HUES6 (cell line): Measurements from ENCODE around the gene NEU2.

Experiments used
- H3K27ac ChIP-seq: 2 replicates; pipeline ENCODE4 v1.7.0; 2013; ENCODE audit warnings: low read depth, mild to moderate bottlenecking, low read length, inconsistent platforms
- H3K27me3 ChIP-seq: 2 replicates; pipeline ENCODE4 v1.6.1; 2013; ENCODE audit warnings: low read length; ENCODE audit not compliant: control insufficient read depth, insufficient read depth
- H3K36me3 ChIP-seq: 2 replicates; pipeline ENCODE4 v1.6.1; 2013; ENCODE audit warnings: low read length; ENCODE audit not compliant: control insufficient read depth, insufficient read depth
- H3K4me1 ChIP-seq: 2 replicates; pipeline ENCODE4 v1.6.1; 2013; ENCODE audit warnings: low read length; ENCODE audit not compliant: control insufficient read depth, insufficient read depth
- H3K4me3 ChIP-seq: 2 replicates; pipeline ENCODE4 v1.5.1; 2013; ENCODE audit warnings: low read depth, low read length
- H3K9ac ChIP-seq: one replicate; pipeline ENCODE4 v1.6.1; 2013; ENCODE audit warnings: mild to moderate bottlenecking, low read length
- H3K9me3 ChIP-seq: 2 replicates; pipeline ENCODE4 v1.6.1; 2013; ENCODE audit warnings: low read depth, low read length; ENCODE audit not compliant: control insufficient read depth, insufficient read depth

The NEU2 gene

GRCh38 chr2:233023761-233024410 is 8.6 kb upstream of the NEU2 start:
- H3K9ac ChIP-seq: no peak overlapping the region
- H3K27ac ChIP-seq: no peak overlapping the region
- no peaks in the 10 kb centered on the region for H3K9me3 ChIP-seq
- no peaks in the 10 kb centered on the region for H3K27me3 ChIP-seq
- no peak overlapping the region for H3K4me3 ChIP-seq
- H3K4me1 ChIP-seq: peaks cover 14% of the 10 kb centered on the region
- no peaks in the 10 kb centered on the region for H3K36me3 ChIP-seq

DNA sequence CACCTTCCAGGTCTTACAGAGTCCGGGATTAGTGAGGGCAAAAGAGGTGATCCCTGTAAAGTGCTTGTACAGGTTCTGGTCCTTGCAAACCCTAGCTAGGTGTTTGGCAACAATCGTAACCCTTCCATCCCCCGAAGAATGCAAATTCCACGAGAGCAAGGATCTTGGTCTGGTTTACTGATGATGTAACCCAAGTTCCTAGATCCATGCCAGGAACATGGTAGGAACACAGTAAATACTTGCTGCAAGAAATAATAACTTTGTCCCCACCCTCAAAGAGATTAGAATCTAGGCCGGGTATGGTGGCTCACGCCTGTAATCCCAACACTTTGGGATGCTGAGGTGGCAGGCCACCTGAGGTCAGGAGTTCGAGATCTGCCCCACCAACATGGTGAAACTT is 6.8 kb upstream of the NEU2 start:
- Histone ChIP-seq H3K27ac (no peak overlapping the region), H3K4me3 (no peak overlapping the region), H3K27me3 (no peaks in the 10 kb centered on the region), H3K36me3 (no peaks in the 10 kb centered on the region), H3K9me3 (no peaks in the 10 kb centered on the region), H3K9ac (no peak overlapping the region), H3K4me1 (peaks cover 14% of the 10 kb centered on the region)

- Histone ChIP-seq H3K27me3 (no peaks in the 10 kb centered on the region), H3K27ac (no peak overlapping the region; the same call in 1 of the 2 replicates), H3K4me1 (peaks cover 14% of the 10 kb centered on the region), H3K36me3 (no peaks in the 10 kb centered on the region), H3K4me3 (no peak overlapping the region), H3K9ac (no peak overlapping the region), H3K9me3 (no peaks in the 10 kb centered on the region)
Observed at GRCh38 chr2:233026198-233026813, 6.2 kb upstream of the NEU2 start.

- H3K9me3 ChIP-seq: no peaks in the 10 kb centered on the region
- no peak overlapping the region for H3K4me3 ChIP-seq
- H3K9ac ChIP-seq: no peak overlapping the region
- no peaks in the 10 kb centered on the region for H3K36me3 ChIP-seq
- peaks cover 14% of the 10 kb centered on the region for H3K4me1 ChIP-seq
- no peak overlapping the region for H3K27ac ChIP-seq
- H3K27me3 ChIP-seq: no peaks in the 10 kb centered on the region
Observed at GRCh38 chr2:233029321-233029720, 3.2 kb upstream of the NEU2 start.

DNA sequence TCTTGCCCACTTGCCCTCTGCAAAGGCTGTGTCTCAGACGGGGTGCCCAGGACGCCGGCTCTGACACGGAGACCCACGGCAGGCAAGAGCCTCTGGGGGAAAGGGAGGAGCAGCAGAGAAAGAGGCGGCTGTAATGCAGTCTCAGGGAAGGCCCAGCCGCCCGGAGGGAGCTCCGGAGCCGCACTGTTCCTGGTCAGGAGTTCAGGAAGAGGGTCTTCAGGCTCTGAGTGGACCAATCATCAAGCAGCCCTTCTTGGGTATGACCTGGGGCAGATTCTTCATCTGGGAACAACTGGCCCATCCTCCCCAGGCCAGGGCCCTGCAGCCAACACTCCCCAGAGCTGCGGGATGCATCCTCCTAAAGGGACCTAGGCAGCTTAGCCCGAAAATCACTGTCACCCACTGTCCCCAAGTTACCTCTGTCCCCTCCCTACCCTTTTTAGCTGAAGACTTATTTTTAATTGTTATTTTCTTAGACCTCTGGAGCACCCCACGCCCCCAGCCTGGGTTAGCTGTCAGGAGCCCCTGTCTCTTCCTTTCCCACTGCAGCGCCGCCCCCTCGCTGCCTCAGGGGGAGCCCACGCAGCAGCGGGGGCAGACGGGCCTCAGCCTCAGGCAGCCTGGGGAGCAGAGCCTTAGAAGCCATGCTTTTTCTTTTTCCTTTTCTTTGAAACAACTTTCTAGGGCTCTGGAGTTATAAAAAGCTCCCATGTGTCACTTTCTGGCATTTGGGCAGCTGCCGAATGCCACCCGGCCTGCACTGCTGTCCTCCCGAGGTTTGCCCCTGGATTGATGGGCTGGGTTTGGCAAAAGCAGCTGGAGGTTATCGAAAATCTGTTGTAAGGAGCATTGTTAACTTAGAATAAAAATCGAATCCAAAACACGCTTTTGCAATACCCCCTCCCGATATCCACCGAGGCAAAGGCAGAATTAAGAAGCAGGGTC is 644 bp upstream of the NEU2 start:
- Histone ChIP-seq H3K27ac (no peak overlapping the region), H3K36me3 (no peaks in the 10 kb centered on the region), H3K4me1 (no peaks in the 10 kb centered on the region), H3K4me3 (no peak overlapping the region), H3K9me3 (peaks cover 6% of the 10 kb centered on the region; the same call in 1 of the 2 replicates), H3K27me3 (no peaks in the 10 kb centered on the region), H3K9ac (no peak overlapping the region)

DNA sequence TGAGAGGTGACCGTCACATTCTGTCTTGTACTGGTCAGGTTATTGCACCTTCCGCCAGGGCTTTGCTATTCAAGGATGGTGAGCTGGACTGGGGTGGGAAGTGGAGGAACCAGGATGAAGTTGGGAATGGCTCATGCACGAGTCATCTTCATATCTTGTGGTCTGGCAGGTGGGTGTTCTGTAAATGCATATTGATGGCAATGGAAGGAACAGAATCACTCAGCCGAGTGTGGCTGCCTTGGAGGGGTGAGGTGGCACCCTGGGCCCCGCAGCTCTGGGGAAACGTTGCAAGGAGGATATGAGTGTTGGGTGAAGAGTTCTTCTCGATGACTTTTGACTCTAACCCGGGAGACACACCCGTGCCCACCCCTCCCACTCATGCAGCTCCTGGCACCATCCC is 1.2 kb downstream of the NEU2 start:
- Histone ChIP-seq H3K9ac (no peak overlapping the region), H3K4me3 (no peak overlapping the region), H3K4me1 (no peaks in the 10 kb centered on the region), H3K36me3 (no peaks in the 10 kb centered on the region), H3K9me3 (peaks cover 6% of the 10 kb centered on the region; the same call in 1 of the 2 replicates), H3K27me3 (no peaks in the 10 kb centered on the region), H3K27ac (no peak overlapping the region)

GRCh38 chr2:233034091-233034882 is 1.8 kb downstream of the NEU2 start:
- Histone ChIP-seq H3K36me3 (no peaks in the 10 kb centered on the region), H3K9me3 (peaks cover 6% of the 10 kb centered on the region; the same call in 1 of the 2 replicates), H3K4me3 (no peak overlapping the region), H3K9ac (no peak overlapping the region), H3K27ac (no peak overlapping the region), H3K27me3 (no peaks in the 10 kb centered on the region), H3K4me1 (no peaks in the 10 kb centered on the region)

DNA sequence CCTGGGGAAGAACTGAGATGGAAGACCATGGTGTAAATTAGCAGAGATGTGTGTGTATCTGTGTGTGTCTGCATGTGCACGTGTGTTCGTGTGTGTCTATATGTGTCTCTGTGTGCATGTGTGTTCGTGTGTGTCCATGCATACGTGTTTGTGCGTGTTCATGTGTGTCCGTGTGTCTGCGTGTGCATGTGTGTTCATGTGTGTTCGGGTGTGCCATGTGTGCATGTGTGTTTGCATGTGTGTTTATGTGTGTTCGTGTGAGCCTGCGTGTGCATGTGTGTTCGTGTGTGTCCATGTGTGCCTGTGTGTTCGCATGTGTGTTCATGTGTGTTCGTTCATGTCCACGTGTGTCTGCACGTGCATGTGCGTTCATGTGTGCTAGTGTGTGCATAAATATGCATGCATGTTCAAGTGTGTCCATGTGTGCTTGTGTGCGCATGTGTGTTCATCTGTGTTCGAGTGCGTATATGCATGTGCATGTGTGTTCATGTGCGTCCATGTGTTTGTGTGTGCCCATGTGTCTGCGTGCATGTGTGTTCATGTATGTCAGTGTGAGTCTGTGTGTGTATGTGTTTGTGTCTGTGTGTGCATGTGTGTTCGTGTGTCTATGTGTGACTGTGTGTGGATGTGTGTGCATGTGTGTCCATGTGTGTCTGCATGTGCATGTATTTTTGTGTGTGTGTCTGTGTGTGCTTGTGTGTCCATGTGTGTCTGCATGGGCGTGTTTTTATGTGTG is 3.1 kb downstream of the NEU2 start:
- Histone ChIP-seq H3K4me1 (no peaks in the 10 kb centered on the region), H3K4me3 (no peak overlapping the region), H3K9me3 (peaks cover 6% of the 10 kb centered on the region; the same call in 1 of the 2 replicates), H3K36me3 (no peaks in the 10 kb centered on the region), H3K27ac (no peak overlapping the region), H3K27me3 (no peaks in the 10 kb centered on the region), H3K9ac (no peak overlapping the region)

DNA sequence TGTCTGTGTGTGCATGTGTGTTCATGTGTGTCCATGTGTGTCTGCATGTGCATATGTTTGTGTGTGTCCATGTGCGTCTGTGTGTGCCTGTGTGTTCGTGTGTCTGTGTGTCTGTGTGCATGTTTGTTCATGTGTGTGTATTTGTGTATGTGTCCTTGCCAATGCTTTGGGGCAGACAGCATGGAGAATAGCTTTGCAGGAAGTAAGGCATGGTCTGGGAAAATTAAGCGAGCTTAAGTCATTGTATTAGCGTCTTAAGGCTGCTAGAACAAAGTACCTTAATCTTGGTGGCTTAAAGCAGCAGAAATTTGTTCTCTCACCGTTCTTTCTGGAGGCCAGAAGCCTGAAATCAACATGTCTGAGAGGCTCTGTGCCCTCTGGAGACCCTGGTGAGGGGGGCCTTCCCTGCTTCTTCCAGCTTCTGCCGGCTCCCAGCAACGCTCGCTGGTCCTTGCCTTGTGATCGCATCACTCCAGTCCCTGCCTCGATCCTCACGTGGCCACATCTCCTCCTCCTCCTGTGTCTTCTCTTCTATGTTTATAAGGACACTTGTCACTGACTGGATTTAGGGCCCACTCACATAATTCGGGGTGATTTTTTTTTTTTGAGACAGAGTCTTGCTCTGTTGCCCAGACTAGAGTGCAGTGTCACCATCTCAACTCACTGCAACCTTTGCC is 3.8 kb downstream of the NEU2 start:
- H3K4me1 ChIP-seq: no peaks in the 10 kb centered on the region
- no peaks in the 10 kb centered on the region for H3K36me3 ChIP-seq
- no peak overlapping the region for H3K4me3 ChIP-seq
- no peak overlapping the region for H3K9ac ChIP-seq
- H3K27me3 ChIP-seq: no peaks in the 10 kb centered on the region
- peaks cover 6% of the 10 kb centered on the region; the same call in 1 of the 2 replicates for H3K9me3 ChIP-seq
- H3K27ac ChIP-seq: no peak overlapping the region

GRCh38 chr2:233037078-233037477 is 4.6 kb downstream of the NEU2 start:
- H3K27ac ChIP-seq: no peak overlapping the region
- H3K9me3 ChIP-seq: peaks cover 6% of the 10 kb centered on the region; the same call in 1 of the 2 replicates
- H3K36me3 ChIP-seq: no peaks in the 10 kb centered on the region
- H3K4me1 ChIP-seq: no peaks in the 10 kb centered on the region
- H3K4me3 ChIP-seq: no peak overlapping the region
- H3K27me3 ChIP-seq: no peaks in the 10 kb centered on the region
- no peak overlapping the region for H3K9ac ChIP-seq
